Stimulated activated CD4-positive, alpha-beta T cell treated with anti-CD3 and anti-CD28 coated beads, TNF-alpha, amount 100 ng/mL, for 4 hours (primary cell): ENCODE measurements around the gene HHIP.

Experiments
- DNase-seq, 3 experiments: peaks; one replicate each; pipeline ENCODE4 v3.0.0-alpha.2; 2020; ENCODE audit warnings: low read depth in 3 of 3

The HHIP gene

DNA sequence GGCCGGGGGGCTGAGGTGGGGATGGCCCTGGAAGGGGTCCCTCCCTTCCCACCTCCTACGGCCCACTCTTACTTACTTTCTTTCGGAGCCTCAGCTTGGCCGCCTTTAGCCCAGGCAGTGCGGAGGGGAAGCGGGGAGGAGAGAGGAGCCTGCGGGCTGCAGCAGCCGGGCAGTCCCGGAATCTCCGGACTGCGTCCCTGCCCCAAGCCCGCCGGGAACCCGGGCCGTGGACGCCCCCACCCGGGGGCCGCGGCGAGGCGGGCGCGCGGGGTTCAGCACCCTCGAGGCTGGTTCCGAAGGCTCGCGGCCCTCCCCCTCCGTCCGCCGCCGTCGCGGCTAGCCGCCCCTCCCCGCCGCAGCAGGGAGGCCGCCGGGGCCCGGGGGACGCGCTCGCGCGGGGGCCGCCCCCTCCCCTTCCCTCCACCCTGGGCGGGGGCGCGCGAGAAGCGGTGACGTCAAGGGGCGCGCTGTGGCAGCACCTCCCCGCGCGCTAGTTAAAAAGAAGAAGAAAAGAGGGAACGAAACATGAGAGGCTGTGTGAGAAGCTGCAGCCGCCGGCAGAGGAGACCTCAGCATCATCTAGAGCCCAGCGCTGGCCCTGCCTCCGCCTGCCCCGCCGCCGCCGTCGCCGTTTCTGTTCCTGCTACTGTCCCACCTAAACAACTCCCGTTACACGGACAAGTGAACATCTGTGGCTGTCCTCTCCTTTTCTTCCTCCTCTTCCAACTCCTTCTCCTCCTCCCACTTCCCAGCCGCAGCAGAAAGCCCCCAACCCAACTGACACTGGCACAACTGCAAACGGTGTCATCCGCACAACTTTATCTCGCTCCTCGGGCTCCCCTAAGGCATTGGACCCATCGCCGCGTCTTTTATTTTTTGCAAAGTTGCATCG lies at the start of gene HHIP:
HHIP (plus strand) TSS at position 526 of the 892 bp plus-strand sequence. CDS start 520 bp downstream, outside the sequence.
- DNase-seq = peak in 1 of 3 experiments; percentile 6

GRCh38 chr4:144597171-144597570 lies 48.8 kb upstream of the HHIP start:
- DNase-seq = no peak

DNA sequence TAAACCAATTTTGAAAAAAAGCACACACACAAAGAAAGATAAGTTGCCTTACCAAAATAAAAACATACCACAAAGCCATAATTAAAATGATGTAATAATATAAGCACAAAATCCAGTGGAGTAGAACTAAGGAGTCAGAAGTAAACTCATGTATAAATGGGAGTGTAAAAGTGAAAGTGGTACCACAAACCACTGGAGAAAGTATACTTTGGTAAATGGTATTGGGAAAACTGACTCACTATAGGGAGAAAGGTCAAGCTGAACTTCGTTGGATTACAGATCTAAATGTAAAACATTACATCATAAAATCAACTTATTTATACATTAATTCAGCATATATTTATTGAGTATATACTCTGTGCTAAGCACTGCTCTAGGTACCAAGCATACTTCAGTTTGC lies 46.3 kb upstream of the HHIP start:
- DNase-seq = no peak

DNA sequence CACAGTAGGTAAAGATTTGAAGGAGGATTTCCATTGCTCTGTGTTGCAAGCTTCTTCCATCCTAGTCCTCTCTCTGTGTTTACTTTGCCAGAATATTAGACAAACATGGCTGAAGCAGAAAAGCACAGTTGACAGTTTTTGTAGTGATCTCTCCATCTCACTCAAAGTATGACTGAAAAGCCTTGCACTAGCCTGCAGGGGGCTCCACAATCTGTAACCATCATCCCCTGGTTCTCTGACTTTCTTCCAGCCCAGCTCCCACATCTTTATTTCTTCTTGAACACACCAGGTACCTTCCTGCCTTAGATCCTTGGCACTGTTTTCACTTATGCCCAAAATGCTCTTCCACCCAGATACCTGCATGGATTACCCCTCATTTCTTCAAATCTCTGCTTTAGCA lies 34.1 kb upstream of the HHIP start:
- DNase-seq = no peak

DNA sequence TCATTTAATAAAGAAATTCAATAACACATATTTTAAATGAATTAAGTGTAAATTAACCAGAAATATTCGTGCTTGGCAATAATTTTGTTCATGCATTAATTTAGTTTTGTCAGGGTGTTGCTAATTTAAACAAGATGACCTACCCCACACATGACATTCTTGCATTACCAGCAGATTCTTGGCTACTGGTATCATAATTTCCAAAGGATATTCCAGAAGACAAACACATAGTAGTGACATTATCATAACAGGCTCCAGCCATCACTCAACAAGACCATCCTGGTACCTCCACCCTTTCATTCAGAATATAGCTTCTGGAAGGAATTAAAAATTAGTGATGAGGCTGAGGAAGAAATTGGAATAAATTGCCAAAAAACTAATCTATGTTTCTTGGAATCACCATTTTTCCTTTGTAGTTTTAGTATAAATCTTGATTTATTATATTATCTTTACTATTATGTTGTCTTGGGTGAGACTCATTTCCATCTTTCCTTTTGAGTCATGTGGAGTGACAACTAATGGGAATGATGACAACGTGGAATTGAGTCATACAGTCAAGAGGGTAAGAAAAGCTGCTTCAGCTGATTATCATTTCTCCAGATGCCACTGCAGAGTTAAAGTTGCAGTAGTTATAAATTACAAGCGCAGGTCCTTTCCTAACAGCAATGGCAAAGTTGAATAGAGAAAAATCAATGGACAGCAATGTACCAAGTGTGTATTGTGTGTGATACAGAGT lies 30.9 kb upstream of the HHIP start:
- DNase-seq = no peak

GRCh38 chr4:144621681-144622080 lies 24.3 kb upstream of the HHIP start:
- DNase-seq = no peak

GRCh38 chr4:144627663-144628076 lies 18.3 kb upstream of the HHIP start:
- no peak for DNase-seq

DNA sequence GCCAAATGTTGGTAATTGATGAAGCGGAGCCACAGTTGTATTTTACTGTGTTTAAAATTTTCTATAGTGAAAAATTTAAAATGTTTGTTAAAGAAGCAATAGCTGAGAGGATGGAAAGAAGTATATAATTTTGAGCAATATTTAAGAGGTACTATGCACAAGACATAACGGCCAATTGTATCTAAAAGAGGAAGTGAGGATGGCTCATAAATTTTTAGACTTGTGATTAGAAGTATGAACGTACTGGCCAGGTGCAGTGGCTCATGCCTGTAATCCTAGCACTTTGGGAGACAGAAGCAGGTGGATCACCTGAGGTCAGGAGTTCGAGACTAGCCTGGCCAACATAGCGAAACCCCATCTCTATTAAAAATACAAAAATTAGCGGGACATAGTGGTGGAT lies 12.7 kb upstream of the HHIP start:
- DNase-seq = no peak

DNA sequence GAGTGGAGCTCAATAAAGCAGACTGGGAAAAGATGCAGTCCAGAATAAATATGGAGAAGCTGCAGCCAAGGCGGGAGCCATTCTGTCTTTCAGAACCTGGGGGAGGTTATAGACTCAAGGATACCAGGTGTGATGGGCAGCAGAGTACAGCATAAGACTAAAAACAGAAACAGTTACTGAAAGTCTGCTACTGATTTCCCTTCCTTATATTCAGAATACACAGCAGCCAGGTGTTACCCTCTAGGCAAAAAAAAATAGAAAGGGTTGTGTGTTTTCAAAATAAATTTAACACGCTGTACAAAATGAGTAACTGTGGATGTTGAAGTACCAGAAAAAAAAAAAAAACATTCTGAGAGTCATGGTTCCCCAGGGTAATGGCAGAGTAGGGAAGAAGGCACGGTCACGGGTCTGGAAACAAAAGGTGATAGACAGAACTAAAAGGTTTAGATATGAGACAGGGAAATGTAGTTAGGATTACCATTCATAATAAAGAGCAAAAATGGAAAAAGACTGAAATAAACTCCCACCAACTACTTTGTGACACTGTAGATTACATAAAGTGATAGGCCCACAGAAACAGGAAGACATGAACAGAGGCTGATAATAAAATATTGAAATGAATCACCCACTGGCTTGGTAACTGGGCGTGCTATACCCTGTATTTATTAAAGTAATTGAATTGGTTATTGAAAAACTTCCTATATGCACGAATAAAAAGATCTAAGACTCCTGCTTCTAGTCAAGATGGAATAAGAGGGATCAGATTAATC lies 10.8 kb upstream of the HHIP start:
- DNase-seq = no peak

GRCh38 chr4:144644368-144645101 lies 1.4 kb upstream of the HHIP start:
- DNase-seq = no peak

GRCh38 chr4:144645102-144645630 lies 790 bp upstream of the HHIP start:
- DNase-seq = no peak

DNA sequence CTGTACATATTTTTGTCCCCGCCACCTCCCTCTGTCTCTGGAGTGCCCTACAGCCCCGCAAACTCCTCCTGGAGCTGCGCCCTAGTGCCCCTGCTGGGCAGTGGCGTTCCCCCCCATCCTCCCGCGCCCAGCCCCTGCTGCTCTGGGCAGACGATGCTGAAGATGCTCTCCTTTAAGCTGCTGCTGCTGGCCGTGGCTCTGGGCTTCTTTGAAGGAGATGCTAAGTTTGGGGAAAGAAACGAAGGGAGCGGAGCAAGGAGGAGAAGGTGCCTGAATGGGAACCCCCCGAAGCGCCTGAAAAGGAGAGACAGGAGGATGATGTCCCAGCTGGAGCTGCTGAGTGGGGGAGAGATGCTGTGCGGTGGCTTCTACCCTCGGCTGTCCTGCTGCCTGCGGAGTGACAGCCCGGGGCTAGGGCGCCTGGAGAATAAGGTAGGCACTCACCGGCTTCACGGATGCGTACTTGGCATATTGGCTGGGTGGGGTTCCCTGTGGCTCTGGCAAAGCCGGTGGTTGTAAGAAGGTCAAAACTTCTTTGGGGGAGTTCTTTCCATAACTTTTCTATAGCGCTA lies 653 bp downstream of the HHIP start:
- DNase-seq = no peak

GRCh38 chr4:144647095-144647561 lies 1.2 kb downstream of the HHIP start:
- DNase-seq = no peak

- DNase-seq = no peak
These were observed 1.6 kb downstream of the HHIP start for GRCh38 chr4:144647590-144647989.

GRCh38 chr4:144648042-144648441 lies 2.1 kb downstream of the HHIP start:
- no peak for DNase-seq

DNA sequence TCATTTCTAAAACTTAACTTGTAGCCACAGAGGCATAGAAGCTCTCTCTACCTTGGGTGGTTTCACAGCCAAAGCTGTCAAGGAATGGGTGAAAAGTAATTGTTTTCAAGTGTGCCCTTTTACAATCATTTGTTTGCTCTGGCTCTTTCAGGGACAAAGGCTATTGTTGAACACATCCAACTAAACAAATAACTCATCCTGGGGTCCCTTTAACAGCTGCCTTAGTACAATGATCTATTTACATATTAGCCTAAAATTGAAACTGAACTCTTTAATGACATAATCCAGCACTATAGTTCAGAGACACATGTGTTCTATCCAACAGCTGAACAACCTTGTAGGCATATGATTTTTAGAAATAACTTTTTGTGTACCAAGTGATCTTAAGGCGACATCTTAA lies 3.7 kb downstream of the HHIP start:
- no peak for DNase-seq

- DNase-seq = no peak
These were observed 4.5 kb downstream of the HHIP start for GRCh38 chr4:144650311-144651005.

DNA sequence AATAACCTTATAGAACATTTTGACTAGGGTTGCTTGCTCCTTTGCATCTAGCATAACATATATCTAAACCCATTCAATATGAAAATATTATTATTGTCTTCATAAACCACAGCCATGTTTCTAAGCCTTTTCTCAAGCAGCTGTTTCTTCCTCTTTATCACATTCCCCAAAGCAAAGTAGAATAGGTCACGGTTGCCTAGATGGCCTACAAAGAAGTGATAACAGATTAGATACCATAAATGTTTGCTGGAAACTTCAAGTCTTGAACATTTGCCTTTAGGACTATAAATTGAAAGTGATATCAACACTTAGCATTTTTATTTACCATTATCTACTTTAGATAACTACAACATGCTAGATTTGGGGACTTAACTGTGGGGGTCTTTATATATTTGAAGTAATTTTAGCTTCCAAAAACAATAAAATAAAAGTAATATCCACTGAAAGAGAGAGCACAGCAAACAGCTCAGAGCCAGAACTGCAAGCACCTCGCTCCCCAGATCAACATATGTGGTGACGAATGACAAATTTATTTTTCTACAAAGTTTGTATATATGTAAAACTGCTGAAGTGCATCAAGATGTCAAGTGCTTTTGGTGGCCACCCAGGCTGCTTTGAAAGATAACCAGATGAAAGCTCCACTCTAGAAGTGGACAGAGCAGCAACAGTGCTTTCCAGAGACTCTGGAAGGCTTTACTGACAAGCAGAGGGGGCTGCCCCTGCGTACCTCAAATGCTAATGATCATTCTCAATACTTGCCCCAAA lies 8.0 kb downstream of the HHIP start:
- DNase-seq = no peak

DNA sequence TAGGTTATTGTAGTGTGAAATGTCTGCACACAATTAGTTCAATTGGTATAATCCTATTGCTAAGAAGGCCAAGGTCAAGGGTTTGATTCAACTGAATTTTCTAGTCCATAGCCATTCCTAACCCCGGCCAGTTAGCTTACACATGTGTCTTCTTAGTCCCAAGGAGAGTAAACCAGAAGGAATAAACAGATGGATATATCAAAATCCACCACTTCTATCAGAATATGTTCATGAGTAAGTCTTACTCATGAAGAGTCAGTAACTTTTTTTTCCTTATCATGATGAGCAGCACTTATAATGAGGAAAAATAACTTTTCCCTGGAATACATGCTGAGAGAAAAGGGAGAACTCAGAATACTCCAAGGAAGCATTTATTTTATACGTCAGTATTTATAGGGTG lies 9.5 kb downstream of the HHIP start:
- no peak for DNase-seq
